HG02970 (cell line): ENCODE results near the gene TUSC1.
"Not testable (repeated sequence)": the region's sequence is repeated elsewhere in the genome, so short reads cannot be mapped to it uniquely, and the experiment has no call there.

Experiments used
- ATAC-seq: cut with Tn5 transposase; IDR thresholded peaks from one replicate; pipeline ENCODE4 v1.9.1; 2021; ENCODE audit warnings: mild to moderate bottlenecking, moderate library complexity, moderate number of reproducible peaks; ENCODE audit not compliant: unreplicated experiment, low FRiP score

TUSC1 gene

GRCh38 chr9:25678147-25678666 is at the start of gene TUSC1:
Gene TUSC1, minus strand, starts transcription at chr9:25678444. Its CDS starts 132 bp downstream, at chr9:25678312.
- ATAC-seq: no peak

- no peak for ATAC-seq
Observed at GRCh38 chr9:25726871-25727410, 48.7 kb upstream of the TUSC1 start.

GRCh38 chr9:25724424-25724823 is 46.2 kb upstream of the TUSC1 start:
- ATAC-seq: no peak

GRCh38 chr9:25716220-25716872 is 38.1 kb upstream of the TUSC1 start:
- no peak for ATAC-seq

- ATAC-seq: no peak
Observed at GRCh38 chr9:25709941-25710340, 31.7 kb upstream of the TUSC1 start.

GRCh38 chr9:25704800-25705199 is 26.6 kb upstream of the TUSC1 start:
- no peak for ATAC-seq

DNA sequence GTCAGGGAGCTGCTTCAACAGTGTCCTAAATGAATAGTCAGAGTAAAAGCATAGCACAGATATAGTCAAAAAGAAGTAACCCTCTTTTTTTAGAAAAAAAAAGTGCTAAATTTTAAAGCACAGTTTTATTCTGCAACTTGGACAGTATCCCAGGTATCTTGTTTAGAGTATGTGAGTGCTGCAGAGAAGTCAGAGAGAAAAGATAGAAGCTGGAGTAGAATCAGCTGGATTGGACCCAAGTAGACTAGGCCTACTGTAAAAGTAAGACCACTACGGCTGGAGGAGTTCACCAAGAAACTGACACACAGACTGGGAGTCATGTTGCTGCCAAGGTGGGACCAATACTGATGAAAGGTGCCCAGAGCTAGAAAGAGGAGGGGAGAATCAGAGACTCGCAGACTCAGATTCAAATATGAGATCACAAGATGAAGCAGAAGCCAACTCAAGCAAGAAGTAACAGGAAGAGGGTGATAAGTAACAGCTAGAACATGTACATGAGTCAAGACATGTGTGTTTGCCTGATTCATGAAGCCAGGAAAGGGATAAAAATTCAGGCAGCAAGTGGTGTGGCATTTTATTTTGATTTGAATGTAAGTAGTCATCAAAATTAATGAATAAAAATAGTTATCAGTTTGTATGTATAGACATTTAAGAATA is 25.6 kb upstream of the TUSC1 start:
- ATAC-seq: no peak

DNA sequence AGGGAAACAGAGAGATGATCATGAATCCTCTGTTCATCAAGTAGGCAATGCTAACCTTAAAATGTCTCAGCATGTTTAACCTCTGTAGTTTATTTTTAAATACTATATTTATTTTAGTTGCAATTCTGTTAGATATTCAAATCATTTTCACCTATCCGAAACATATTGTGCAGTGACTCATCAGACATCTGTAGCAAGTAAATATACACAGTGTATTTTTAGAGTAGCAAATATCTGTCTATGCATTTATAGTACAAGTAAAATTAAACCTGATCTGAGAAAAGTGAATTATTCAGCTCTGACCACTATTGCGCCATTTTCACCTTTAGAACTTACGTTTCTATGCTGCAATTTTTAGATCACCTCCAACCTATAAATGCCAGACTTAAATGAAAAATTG is 24.3 kb upstream of the TUSC1 start:
- no peak for ATAC-seq

- not testable (repeated sequence) for ATAC-seq
Observed at GRCh38 chr9:25700899-25701298, 22.7 kb upstream of the TUSC1 start.

DNA sequence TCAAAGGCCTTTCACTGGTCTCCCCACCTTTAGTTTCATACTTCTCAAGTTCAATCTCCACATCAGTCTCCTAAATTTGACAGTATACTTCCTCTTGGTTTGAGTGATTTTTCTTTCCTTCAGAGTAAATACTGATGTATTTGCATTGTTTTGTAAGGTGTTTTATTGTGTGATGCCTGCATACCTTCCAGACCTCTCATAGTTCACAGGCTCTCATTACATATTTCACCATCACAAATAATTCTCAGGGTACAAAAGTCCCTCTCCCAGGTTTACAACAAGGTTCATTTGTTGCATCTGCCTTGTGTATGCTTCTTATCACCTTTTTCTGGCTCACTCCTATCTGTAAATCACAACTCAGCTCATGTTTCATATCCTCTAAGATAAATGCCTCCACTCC is 22.2 kb upstream of the TUSC1 start:
- ATAC-seq: no peak

GRCh38 chr9:25691786-25692185 is 13.5 kb upstream of the TUSC1 start:
- no peak for ATAC-seq

- ATAC-seq: no peak
Observed at GRCh38 chr9:25684321-25684720, 6.1 kb upstream of the TUSC1 start.

DNA sequence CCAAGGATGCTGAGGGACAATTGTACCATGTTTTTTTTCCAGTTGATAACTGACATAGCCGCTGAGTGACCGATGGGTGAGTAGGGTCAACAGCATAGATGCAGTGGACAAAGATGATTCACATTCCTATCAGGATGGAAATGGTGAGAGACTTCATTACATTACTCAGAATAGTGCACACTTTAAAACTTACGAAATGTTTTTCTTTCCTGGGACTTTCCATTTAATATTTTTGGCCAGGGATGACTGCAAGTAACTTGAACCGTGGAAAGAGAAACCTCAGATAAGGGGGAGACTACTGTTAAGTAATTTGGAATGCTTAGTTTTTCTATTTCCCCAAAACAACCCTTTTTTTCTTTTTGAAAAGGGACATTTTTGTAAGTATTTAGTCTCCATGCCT is 3.0 kb upstream of the TUSC1 start:
- ATAC-seq: no peak

DNA sequence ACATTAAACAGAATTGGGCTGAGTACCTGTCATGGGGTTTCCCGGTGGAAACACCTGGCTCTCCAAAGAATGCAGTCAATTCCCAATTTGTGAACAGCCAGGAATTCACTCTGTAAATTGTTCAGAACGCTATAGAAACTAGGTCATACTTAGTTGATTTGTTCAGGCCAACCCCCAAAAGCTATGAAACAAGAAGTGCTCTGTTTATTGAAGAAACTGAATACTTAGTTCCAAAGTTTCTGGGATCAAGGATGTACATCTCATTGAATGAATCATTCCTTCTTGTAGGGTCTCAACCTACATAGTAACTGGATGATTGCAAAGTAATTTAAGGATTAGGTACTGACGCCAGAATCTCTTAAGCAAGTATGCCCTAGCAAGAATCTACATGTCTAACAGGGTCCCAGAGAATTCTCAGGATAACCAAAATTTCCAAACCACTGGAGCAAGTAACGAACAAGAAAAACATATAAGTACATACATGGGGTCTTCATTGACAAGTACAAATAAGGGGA is 659 bp upstream of the TUSC1 start:
- no peak for ATAC-seq

- ATAC-seq: no peak
Observed at GRCh38 chr9:25677301-25678146, 720 bp downstream of the TUSC1 start.

GRCh38 chr9:25675858-25676257 is 2.4 kb downstream of the TUSC1 start:
- ATAC-seq: not testable (repeated sequence)

GRCh38 chr9:25658571-25658970 is 19.7 kb downstream of the TUSC1 start:
- ATAC-seq: no peak

DNA sequence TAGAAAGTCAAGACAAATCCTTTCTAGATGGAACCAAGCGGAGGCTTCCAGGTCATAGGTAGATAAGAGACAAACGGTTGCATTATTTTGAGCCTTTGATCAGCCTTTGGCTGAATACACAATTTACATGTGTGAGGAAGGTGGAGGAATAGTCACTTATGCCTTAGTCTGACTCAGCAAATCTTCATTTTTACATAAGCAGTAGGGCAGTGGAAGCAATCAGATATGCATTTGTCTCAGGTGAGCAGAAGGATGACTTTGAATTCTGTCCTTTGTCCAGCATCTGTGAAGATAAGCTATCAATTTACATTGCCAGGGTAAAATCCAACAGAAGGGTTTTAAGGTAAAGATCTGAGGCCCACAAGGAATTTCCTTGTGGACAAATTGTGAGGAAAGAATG is 23.8 kb downstream of the TUSC1 start:
- no peak for ATAC-seq

DNA sequence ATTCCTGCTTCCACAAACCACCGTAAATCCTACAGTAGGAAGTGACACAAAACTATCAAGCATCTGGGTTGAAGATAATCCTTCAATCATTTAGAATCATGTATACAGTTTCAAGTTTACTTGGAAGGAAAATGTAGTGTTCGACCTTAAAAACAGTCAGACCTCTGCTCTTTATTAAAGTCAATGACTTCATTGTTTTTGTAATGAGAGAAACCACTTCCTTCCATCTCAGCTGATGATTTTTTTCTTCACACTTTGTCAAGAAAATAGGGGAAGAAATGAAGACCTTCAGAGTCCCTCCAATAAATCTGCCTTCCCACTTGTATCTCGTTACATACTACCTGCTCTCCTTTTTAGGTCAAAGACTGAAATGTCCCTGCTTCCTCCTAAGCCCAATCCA is 30.1 kb downstream of the TUSC1 start:
- no peak for ATAC-seq

DNA sequence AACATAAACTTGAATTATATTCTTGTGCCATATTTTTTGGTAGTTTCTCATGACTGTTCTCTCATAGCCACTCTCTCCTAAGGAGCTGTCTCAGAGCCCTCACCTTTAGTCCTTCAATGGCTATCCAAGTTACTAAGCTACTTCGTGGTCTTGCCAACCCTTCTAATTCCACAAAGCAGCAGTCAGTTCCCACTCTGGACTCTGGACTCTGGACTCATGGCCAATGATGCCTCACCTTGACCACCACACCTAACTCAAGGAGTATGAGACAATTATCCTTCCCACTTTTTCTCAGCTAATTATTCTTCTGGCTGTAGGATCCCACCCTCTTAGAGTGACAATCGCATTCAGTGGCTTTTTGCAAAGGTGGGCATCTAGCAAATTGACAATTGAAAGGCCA is 42.2 kb downstream of the TUSC1 start:
- no peak for ATAC-seq

GRCh38 chr9:25629231-25629630 is 49.0 kb downstream of the TUSC1 start:
- no peak for ATAC-seq
